Lower leg skin (tissue), 3 donors: ENCODE measurements around the gene C1orf159.
"Not testable (repeated sequence)": the region's sequence is repeated elsewhere in the genome, so short reads cannot be mapped to it uniquely, and the experiment has no call there.

ENCODE experiments used
- CTCF ChIP-seq, 3 donors: fragments of 450-650 bp; IDR thresholded peaks; one replicate each; pipeline ENCODE4 v1.5.1; 2016; ENCODE audit warnings: antibody characterized with exemption in 3 of 3, mild to moderate bottlenecking in 3 of 3, moderate library complexity in 2 of 3
- POLR2A ChIP-seq, 2 donors: fragments of 450-650 bp; IDR thresholded peaks; one replicate each; pipeline ENCODE4 v1.6.1; 2016 to 2017; ENCODE audit warnings: antibody characterized with exemption in 2 of 2, mild to moderate bottlenecking in 1 of 2, moderate library complexity in 1 of 2

- TF ChIP-seq POLR2A, CTCF (IDR thresholded peaks at IDR 0.05): not testable (repeated sequence)
Measured at GRCh38 chr1:1104152-1104551, 11.7 kb downstream of the C1orf159 start.
